GM21737 (cell line): ENCODE results near the gene KLK6.
"Not testable (repeated sequence)": the region's sequence is repeated elsewhere in the genome, so short reads cannot be mapped to it uniquely, and the experiment has no call there.

Source experiments
- ATAC-seq: cut with Tn5 transposase; IDR thresholded peaks from one replicate; pipeline ENCODE4 v1.9.1; 2021; ENCODE audit warnings: mild to moderate bottlenecking, moderate library complexity; ENCODE audit not compliant: unreplicated experiment

The KLK6 gene

GRCh38 chr19:50994129-50994528, 24.7 kb upstream of the KLK6 start:
- no peak for ATAC-seq

GRCh38 chr19:50992666-50993035, 23.3 kb upstream of the KLK6 start:
- ATAC-seq = no peak

- ATAC-seq = not testable (repeated sequence)
Measured at GRCh38 chr19:50984416-50984815, 15.0 kb upstream of the KLK6 start.

GRCh38 chr19:50983625-50984292, 14.4 kb upstream of the KLK6 start, which contains the start of gene KLK7:
KLK7 (minus strand) TSS chr19:50983917; CDS start chr19:50982399, 1,518 bp downstream.
- ATAC-seq = no peak

GRCh38 chr19:50982186-50982585, 12.8 kb upstream of the KLK6 start:
- ATAC-seq = no peak

- ATAC-seq = no peak
Measured at GRCh38 chr19:50981587-50982146, 12.3 kb upstream of the KLK6 start.

GRCh38 chr19:50980208-50980607, 10.8 kb upstream of the KLK6 start:
- ATAC-seq = no peak

- ATAC-seq = no peak
Measured at GRCh38 chr19:50979758-50980157, 10.4 kb upstream of the KLK6 start.

- no peak for ATAC-seq
Measured at GRCh38 chr19:50978772-50979390, 9.5 kb upstream of the KLK6 start.

- no peak for ATAC-seq
Measured at GRCh38 chr19:50977626-50978025, 8.2 kb upstream of the KLK6 start.

- ATAC-seq = no peak
Measured at GRCh38 chr19:50975766-50976165, 6.4 kb upstream of the KLK6 start.

GRCh38 chr19:50974702-50975556, 5.5 kb upstream of the KLK6 start:
- no peak for ATAC-seq

GRCh38 chr19:50972795-50973376, 3.5 kb upstream of the KLK6 start:
- ATAC-seq = no peak

- not testable (repeated sequence) for ATAC-seq
Measured at GRCh38 chr19:50969810-50970209, 419 bp upstream of the KLK6 start.

- ATAC-seq = no peak
Measured at GRCh38 chr19:50968716-50969412, 527 bp downstream of the KLK6 start.

GRCh38 chr19:50967929-50968715, 1.3 kb downstream of the KLK6 start:
- ATAC-seq = no peak

- no peak for ATAC-seq
Measured at GRCh38 chr19:50964266-50964665, 5.1 kb downstream of the KLK6 start.

- no peak for ATAC-seq
Measured at GRCh38 chr19:50963381-50963780, 6.0 kb downstream of the KLK6 start.

- ATAC-seq = no peak
Measured at GRCh38 chr19:50962245-50962644, 7.1 kb downstream of the KLK6 start.
